Caco-2 (cell line): ENCODE results near the gene C2orf76. TPM values are rescaled to one million over a fixed set of nuclear protein-coding genes. Genes with fewer than 3 reads are reported as not detected.

Experiments used
- BruUV-seq: library from RNA; stranded (reverse); fragments of 400-500 nt; replicated peaks from 2 replicates; lab custom pipeline; 2021; lab: Mats Ljungman, UMichigan
- CTCF ChIA-PET: fragments of 300-600 bp; sonication (Branson Sonifier 250); formaldehyde crosslinking; loops from one replicate; lab custom pipeline; 2022; ENCODE audit warnings: antibody characterized with exemption; lab: Charles Lee
- POLR2A ChIA-PET: fragments of 300-600 bp; sonication (Branson Sonifier 250); formaldehyde crosslinking; loops from one replicate; lab custom pipeline; 2022; ENCODE audit warnings: antibody characterized with exemption; lab: Charles Lee
- DNase-seq, 2 experiments: peaks; one replicate each; pipeline versions ENCODE4 v3.0.0 to v3.0.0-alpha.2; 2020 to 2022
- H3K27me3 ChIP-seq: replicated peaks from 2 replicates; pipeline ENCODE4 v1.6.0; 2011; ENCODE audit warnings: low read length; ENCODE audit not compliant: control insufficient read depth, insufficient read depth
- H3K36me3 ChIP-seq: 2 replicates; pipeline ENCODE4 v1.5.1; 2011; ENCODE audit warnings: low read length; ENCODE audit not compliant: control insufficient read depth, insufficient read depth
- H3K4me1 ChIP-seq: fragments of 250-450 bp; sonication (Bioruptor Pico); 2 replicates; pipeline ENCODE4 v1.5.1; 2020; ENCODE audit warnings: mild to moderate bottlenecking
- H3K4me3 ChIP-seq: 2 replicates; pipeline ENCODE4 v1.5.1; 2011; ENCODE audit warnings: low read depth, mild to moderate bottlenecking, control low read depth, low read length
- H3K9me3 ChIP-seq: fragments of 250-450 bp; sonication (Bioruptor Pico); 2 replicates; pipeline ENCODE4 v1.5.1; 2020; ENCODE audit warnings: mild to moderate bottlenecking, moderate library complexity
- H3K27ac Mint-ChIP-seq: one replicate; pipeline ENCODE4 v1.8.0; 2022; ENCODE audit warnings: mixed read lengths; ENCODE audit not compliant: unreplicated experiment
- H3K27me3 Mint-ChIP-seq: one replicate; pipeline ENCODE4 v1.8.0; 2022; ENCODE audit warnings: mixed read lengths; ENCODE audit not compliant: insufficient read depth, unreplicated experiment
- H3K36me3 Mint-ChIP-seq: one replicate; pipeline ENCODE4 v1.8.0; 2022; ENCODE audit warnings: mild to moderate bottlenecking, mixed read lengths; ENCODE audit not compliant: insufficient read depth, unreplicated experiment
- H3K4me1 Mint-ChIP-seq: one replicate; pipeline ENCODE4 v1.8.0; 2022; ENCODE audit warnings: low read depth, mixed read lengths; ENCODE audit not compliant: unreplicated experiment
- H3K4me3 Mint-ChIP-seq: one replicate; pipeline ENCODE4 v1.8.0; 2022; ENCODE audit warnings: mild to moderate bottlenecking, moderate library complexity, mixed read lengths; ENCODE audit not compliant: unreplicated experiment
- H3K9me3 Mint-ChIP-seq: one replicate; pipeline ENCODE4 v1.8.0; 2022; ENCODE audit warnings: mixed read lengths; ENCODE audit not compliant: unreplicated experiment
- intact Hi-C: fragments of 100-400 bp; cut with micrococcal nuclease; formaldehyde crosslinking; loops from one replicate; pipeline ENCODE4 v1.10.0; 2022; ENCODE audit not compliant: unreplicated experiment
- total RNA-seq: library from RNA; stranded (reverse); gene quantifications from 2 replicates; pipeline ENCODE4 v1.2.3, GENCODE V29; 2022
- TF ChIP-seq, protein P1 (sequence below), 2 experiments: fragments of 200-600 bp in 1 of 2; IDR thresholded peaks; 1 replicate in 1 of 2; 2 replicates in 1 of 2; pipeline versions ENCODE4 v1.5.1 to v1.8.0; 2011 to 2022; ENCODE audit warnings: antibody characterized with exemption in 1 of 2, control low read depth in 1 of 2, inconsistent platforms in 1 of 2, low read depth in 1 of 2, low read length in 1 of 2, mild to moderate bottlenecking in 1 of 2, moderate library complexity in 1 of 2; ENCODE audit not compliant: insufficient read depth in 1 of 2, severe bottlenecking in 1 of 2, unreplicated experiment in 1 of 2

C2orf76 gene
- total RNA-seq, 1 experiment from 2014 or later: 6.5 TPM

GRCh38 chr2:119294671-119295070 is 72.0 kb downstream of the C2orf76 start:
- H3K4me3 Mint-ChIP-seq: no peak overlapping the region
- CTCF ChIA-PET: no interaction called here
- BruUV-seq: no TSS peak

GRCh38 chr2:119293900-119294299 is 72.7 kb downstream of the C2orf76 start:
- no peaks in the 10 kb centered on the region for H3K4me1 Mint-ChIP-seq
- TF ChIP-seq, protein P1, sequence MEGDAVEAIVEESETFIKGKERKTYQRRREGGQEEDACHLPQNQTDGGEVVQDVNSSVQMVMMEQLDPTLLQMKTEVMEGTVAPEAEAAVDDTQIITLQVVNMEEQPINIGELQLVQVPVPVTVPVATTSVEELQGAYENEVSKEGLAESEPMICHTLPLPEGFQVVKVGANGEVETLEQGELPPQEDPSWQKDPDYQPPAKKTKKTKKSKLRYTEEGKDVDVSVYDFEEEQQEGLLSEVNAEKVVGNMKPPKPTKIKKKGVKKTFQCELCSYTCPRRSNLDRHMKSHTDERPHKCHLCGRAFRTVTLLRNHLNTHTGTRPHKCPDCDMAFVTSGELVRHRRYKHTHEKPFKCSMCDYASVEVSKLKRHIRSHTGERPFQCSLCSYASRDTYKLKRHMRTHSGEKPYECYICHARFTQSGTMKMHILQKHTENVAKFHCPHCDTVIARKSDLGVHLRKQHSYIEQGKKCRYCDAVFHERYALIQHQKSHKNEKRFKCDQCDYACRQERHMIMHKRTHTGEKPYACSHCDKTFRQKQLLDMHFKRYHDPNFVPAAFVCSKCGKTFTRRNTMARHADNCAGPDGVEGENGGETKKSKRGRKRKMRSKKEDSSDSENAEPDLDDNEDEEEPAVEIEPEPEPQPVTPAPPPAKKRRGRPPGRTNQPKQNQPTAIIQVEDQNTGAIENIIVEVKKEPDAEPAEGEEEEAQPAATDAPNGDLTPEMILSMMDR (IDR thresholded peaks at IDR 0.05; ENCODE audit: insufficient read depth in 1 of 2, low read depth in 1 of 2, low read length in 1 of 2, severe bottlenecking in 1 of 2, unreplicated experiment in 1 of 2): no peak
- no peaks in the 10 kb centered on the region for H3K27me3 Mint-ChIP-seq
- no peak overlapping the region for H3K27ac Mint-ChIP-seq
- Histone ChIP-seq H3K4me1 (no peaks in the 10 kb centered on the region), H3K9me3 (no peaks in the 10 kb centered on the region), H3K27me3 (no peaks in the 10 kb centered on the region), H3K36me3 (no peaks in the 10 kb centered on the region), H3K4me3 (no peak overlapping the region)
- ChIA-PET CTCF (no interaction called here), POLR2A (no interaction called here)
- intact Hi-C loops: loop anchor here (5.0 kb wide), 1 partner anchor 112 kb away; no protein-coding TSS in a partner anchor
- H3K4me3 Mint-ChIP-seq: no peak overlapping the region
- no peaks in the 10 kb centered on the region for H3K36me3 Mint-ChIP-seq
- H3K9me3 Mint-ChIP-seq: no peaks in the 10 kb centered on the region
- BruUV-seq: no TSS peak
- DNase-seq: no peak

More at GRCh38 chr2:119294671-119295070, 72.0 kb downstream of the C2orf76 start:
- DNase-seq: no peak
- Mint-ChIP-seq H3K27me3 (no peaks in the 10 kb centered on the region), H3K9me3 (no peaks in the 10 kb centered on the region), H3K4me1 (no peaks in the 10 kb centered on the region), H3K36me3 (no peaks in the 10 kb centered on the region), H3K27ac (no peak overlapping the region)
- TF ChIP-seq, protein P1 (IDR thresholded peaks at IDR 0.05; ENCODE audit: insufficient read depth in 1 of 2, low read depth in 1 of 2, low read length in 1 of 2, severe bottlenecking in 1 of 2, unreplicated experiment in 1 of 2): no peak
- H3K36me3 ChIP-seq: no peaks in the 10 kb centered on the region
- intact Hi-C loops: loop anchor here (5.0 kb wide), 1 partner anchor 112 kb away; no protein-coding TSS in a partner anchor
- POLR2A ChIA-PET: no interaction called here
- H3K4me3 ChIP-seq: no peak overlapping the region
- H3K27me3 ChIP-seq: no peaks in the 10 kb centered on the region
- no peaks in the 10 kb centered on the region for H3K9me3 ChIP-seq
- H3K4me1 ChIP-seq: no peaks in the 10 kb centered on the region

DNA sequence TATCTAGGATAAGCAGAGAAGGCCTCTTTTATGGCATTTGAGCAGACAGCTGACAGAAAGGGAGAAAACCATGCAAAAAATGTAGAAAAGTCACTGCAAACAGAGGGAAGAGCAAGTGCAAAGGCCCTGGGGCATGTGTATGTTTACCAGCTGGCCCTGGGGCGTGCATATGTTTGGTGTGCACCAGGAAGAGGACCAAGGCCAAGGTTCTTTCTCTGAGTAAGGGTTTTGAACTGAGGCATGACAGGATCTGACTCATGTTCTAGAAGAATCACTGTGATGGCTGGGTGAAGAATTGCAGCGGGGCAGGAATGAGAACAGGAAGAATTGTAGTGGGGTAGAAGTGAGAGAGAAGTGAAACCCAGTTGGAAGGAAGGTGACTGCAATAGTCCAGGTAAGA is 73.4 kb downstream of the C2orf76 start:
- no peaks in the 10 kb centered on the region for H3K9me3 Mint-ChIP-seq
- H3K27me3 Mint-ChIP-seq: no peaks in the 10 kb centered on the region
- Histone ChIP-seq H3K4me3 (no peak overlapping the region), H3K4me1 (no peaks in the 10 kb centered on the region), H3K27me3 (no peaks in the 10 kb centered on the region), H3K36me3 (no peaks in the 10 kb centered on the region), H3K9me3 (no peaks in the 10 kb centered on the region)
- H3K4me3 Mint-ChIP-seq: no peak overlapping the region
- no peaks in the 10 kb centered on the region for H3K36me3 Mint-ChIP-seq
- DNase-seq: no peak
- H3K4me1 Mint-ChIP-seq: no peaks in the 10 kb centered on the region
- TF ChIP-seq, protein P1 (IDR thresholded peaks at IDR 0.05; ENCODE audit: insufficient read depth in 1 of 2, low read depth in 1 of 2, low read length in 1 of 2, severe bottlenecking in 1 of 2, unreplicated experiment in 1 of 2): no peak
- no peak overlapping the region for H3K27ac Mint-ChIP-seq
- ChIA-PET CTCF (no interaction called here), POLR2A (no interaction called here)
- no TSS peak for BruUV-seq
- intact Hi-C loops: loop anchor here (5.0 kb wide), 1 partner anchor 111 kb away; no protein-coding TSS in a partner anchor
